WTC11 (cell line): ENCODE measurements around the gene MECP2. TPM values are rescaled to one million over a fixed set of nuclear protein-coding genes. Genes with fewer than 3 reads are reported as not detected.

Source experiments
- ATAC-seq: fragments of 200-7000 bp; cut with Tn5 transposase; 2 replicates; pipeline ENCODE4 v1.10.0; 2021; ENCODE audit warnings: mild to moderate bottlenecking, moderate library complexity
- CTCF ChIA-PET: fragments of 300-600 bp; sonication (Branson Sonifier 250); formaldehyde crosslinking; loops from one replicate; lab custom pipeline; 2021; ENCODE audit warnings: antibody characterized with exemption; lab: Charles Lee
- POLR2A ChIA-PET: fragments of 350-600 bp; sonication (Branson Sonifier 250); formaldehyde crosslinking; loops from one replicate; lab custom pipeline; 2021; ENCODE audit warnings: antibody characterized with exemption; lab: Charles Lee
- DNase-seq: peaks from one replicate; pipeline ENCODE4 v3.0.0; 2021; ENCODE audit warnings: low spot score
- H3K27ac Mint-ChIP-seq: 2 replicates; pipeline ENCODE4 v1.8.0; 2021; ENCODE audit warnings: mixed read lengths
- H3K27me3 Mint-ChIP-seq: 2 replicates; pipeline ENCODE4 v1.8.0; 2021; ENCODE audit warnings: low read depth, mild to moderate bottlenecking, moderate library complexity, mixed read lengths
- H3K36me3 Mint-ChIP-seq: 2 replicates; pipeline ENCODE4 v1.8.0; 2021; ENCODE audit warnings: mixed read lengths
- H3K4me1 Mint-ChIP-seq: 2 replicates; pipeline ENCODE4 v1.8.0; 2022; ENCODE audit warnings: mixed read lengths
- H3K4me3 Mint-ChIP-seq: 2 replicates; pipeline ENCODE4 v1.8.0; 2021; ENCODE audit warnings: mild to moderate bottlenecking, moderate library complexity, mixed read lengths
- H3K9me3 Mint-ChIP-seq: 2 replicates; pipeline ENCODE4 v1.8.0; 2021; ENCODE audit warnings: mixed read lengths
- ATF1 ChIP-seq: sonication (generic); formaldehyde crosslinking; IDR thresholded peaks from 2 replicates; pipeline ENCODE4 v1.8.1; 2023; ENCODE audit warnings: mild to moderate bottlenecking, moderate library complexity, missing genetic modification reagents
- CREM ChIP-seq: sonication (generic); formaldehyde crosslinking; IDR thresholded peaks from 2 replicates; pipeline ENCODE4 v1.8.1; 2022; ENCODE audit warnings: mild to moderate bottlenecking, missing genetic modification reagents, moderate library complexity
- E2F4 ChIP-seq: sonication (generic); formaldehyde crosslinking; IDR thresholded peaks from 2 replicates; pipeline ENCODE4 v1.8.1; 2022; ENCODE audit warnings: low read depth, mild to moderate bottlenecking, moderate library complexity, missing genetic modification reagents, borderline replicate concordance
- ELF4 ChIP-seq: sonication (generic); formaldehyde crosslinking; IDR thresholded peaks from 2 replicates; pipeline ENCODE4 v1.8.1; 2022; ENCODE audit warnings: low read depth, mild to moderate bottlenecking, moderate library complexity, missing genetic modification reagents
- NFYB ChIP-seq: sonication (generic); formaldehyde crosslinking; conservative IDR thresholded peaks from 2 replicates; pipeline ENCODE4 v1.8.0; 2022; ENCODE audit warnings: low read depth, missing genetic modification reagents
- NR1H2 ChIP-seq: sonication (generic); formaldehyde crosslinking; IDR thresholded peaks from 2 replicates; pipeline ENCODE4 v1.9.0; 2021; ENCODE audit warnings: mild to moderate bottlenecking, moderate library complexity, missing genetic modification reagents
- OVOL2 ChIP-seq: fragments of 250-450 bp; sonication (Bioruptor Pico); IDR thresholded peaks from 2 replicates; pipeline ENCODE4 v1.9.0; 2021; ENCODE audit warnings: mild to moderate bottlenecking, borderline replicate concordance
- RORB ChIP-seq: fragments of 250-450 bp; sonication (Bioruptor Pico); IDR thresholded peaks from 2 replicates; pipeline ENCODE4 v1.9.0; 2021; ENCODE audit warnings: mild to moderate bottlenecking
- TEAD1 ChIP-seq: sonication (generic); formaldehyde crosslinking; IDR thresholded peaks from 2 replicates; pipeline ENCODE4 v1.8.0; 2022; ENCODE audit warnings: mild to moderate bottlenecking, missing genetic modification reagents
- ZNF416 ChIP-seq: fragments of 250-450 bp; sonication (Bioruptor Pico); IDR thresholded peaks from 2 replicates; pipeline ENCODE4 v1.9.0; 2021; ENCODE audit warnings: mild to moderate bottlenecking, inconsistent platforms
- ZNF671 ChIP-seq: fragments of 250-450 bp; sonication (Bioruptor Pico); IDR thresholded peaks from 2 replicates; pipeline ENCODE4 v1.8.0; 2021; ENCODE audit warnings: mild to moderate bottlenecking
- total RNA-seq: library from RNA; stranded (reverse); gene quantifications from 3 replicates; pipeline ENCODE4 v1.2.3, GENCODE V29; 2021
- TF ChIP-seq, protein P1 (sequence below): fragments of 250-450 bp; sonication (Bioruptor Pico); IDR thresholded peaks from 2 replicates; pipeline ENCODE4 v1.9.0; 2021; ENCODE audit warnings: mild to moderate bottlenecking
- TF ChIP-seq, protein P2 (sequence below): sonication (generic); formaldehyde crosslinking; IDR thresholded peaks from 2 replicates; pipeline ENCODE4 v1.8.1; 2022; ENCODE audit warnings: low read depth, missing genetic modification reagents, borderline replicate concordance
- TF ChIP-seq, protein P3 (sequence below): fragments of 250-450 bp; sonication (Bioruptor Pico); IDR thresholded peaks from 2 replicates; pipeline ENCODE4 v1.9.0; 2021; ENCODE audit warnings: mild to moderate bottlenecking
- TF ChIP-seq, protein P4 (sequence below): sonication (generic); formaldehyde crosslinking; conservative IDR thresholded peaks from 2 replicates; pipeline ENCODE4 v1.8.1; 2022; ENCODE audit warnings: mild to moderate bottlenecking, missing genetic modification reagents
- TF ChIP-seq, protein P5 (sequence below): fragments of 200-600 bp; IDR thresholded peaks from 2 replicates; pipeline ENCODE4 v1.8.0; 2022; ENCODE audit warnings: antibody characterized with exemption
- TF ChIP-seq, protein P6 (sequence below): sonication (generic); formaldehyde crosslinking; IDR thresholded peaks from 2 replicates; pipeline ENCODE4 v1.8.1; 2023; ENCODE audit warnings: mild to moderate bottlenecking, missing genetic modification reagents, moderate library complexity

MECP2 gene
- total RNA-seq, 1 experiment from 2014 or later: 28.7 TPM

DNA sequence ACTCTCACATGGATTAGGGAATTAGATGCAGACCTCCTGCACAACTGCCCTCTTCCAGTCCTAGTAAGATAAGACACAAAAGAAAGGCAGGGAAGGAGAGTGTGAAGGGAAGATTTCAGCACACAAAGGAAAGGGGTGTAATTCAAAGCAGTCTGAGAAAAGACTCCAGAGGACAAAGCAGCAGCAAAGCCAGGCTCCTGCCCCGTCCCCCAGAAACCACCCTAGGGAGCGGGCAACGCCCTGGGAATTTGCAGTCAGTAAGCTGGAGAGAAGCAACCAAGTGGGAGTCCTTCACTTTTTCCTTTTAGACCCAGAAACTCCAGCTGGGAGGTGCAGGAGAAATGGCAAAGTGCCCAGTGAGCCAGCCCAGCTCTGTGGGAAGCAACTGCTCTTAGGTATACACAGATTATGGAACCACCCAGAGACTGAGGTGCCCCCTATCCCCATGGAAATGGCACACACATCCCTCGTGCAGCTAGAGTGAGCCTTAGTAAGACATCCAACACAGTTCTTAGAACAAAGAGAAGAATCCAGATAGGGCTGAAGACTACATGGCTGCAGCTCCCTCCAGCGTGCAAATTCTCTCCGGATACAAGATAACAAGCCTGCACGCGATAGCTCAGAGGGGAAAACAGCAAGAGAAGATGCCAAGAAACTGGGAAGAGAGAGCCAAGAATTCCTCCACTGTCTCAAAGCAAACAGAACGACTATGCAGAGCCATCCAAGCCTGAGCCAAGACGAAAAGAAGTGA, 51.3 kb downstream of the MECP2 start:
- TF ChIP-seq, protein P1, sequence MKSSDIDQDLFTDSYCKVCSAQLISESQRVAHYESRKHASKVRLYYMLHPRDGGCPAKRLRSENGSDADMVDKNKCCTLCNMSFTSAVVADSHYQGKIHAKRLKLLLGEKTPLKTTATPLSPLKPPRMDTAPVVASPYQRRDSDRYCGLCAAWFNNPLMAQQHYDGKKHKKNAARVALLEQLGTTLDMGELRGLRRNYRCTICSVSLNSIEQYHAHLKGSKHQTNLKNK: no peak
- TF ChIP-seq ZNF671 (CRISPR knock-in tag) (no peak), OVOL2 (no peak), ZNF416 (no peak), E2F4 (no peak), RORB (CRISPR knock-in tag) (no peak), ATF1 (CRISPR knock-in tag) (no peak), CREM (CRISPR knock-in tag) (no peak), NR1H2 (CRISPR knock-in tag) (no peak), NFYB (CRISPR knock-in tag) (no peak), ELF4 (CRISPR knock-in tag) (no peak), TEAD1 (CRISPR knock-in tag) (no peak)
- TF ChIP-seq, protein P2, sequence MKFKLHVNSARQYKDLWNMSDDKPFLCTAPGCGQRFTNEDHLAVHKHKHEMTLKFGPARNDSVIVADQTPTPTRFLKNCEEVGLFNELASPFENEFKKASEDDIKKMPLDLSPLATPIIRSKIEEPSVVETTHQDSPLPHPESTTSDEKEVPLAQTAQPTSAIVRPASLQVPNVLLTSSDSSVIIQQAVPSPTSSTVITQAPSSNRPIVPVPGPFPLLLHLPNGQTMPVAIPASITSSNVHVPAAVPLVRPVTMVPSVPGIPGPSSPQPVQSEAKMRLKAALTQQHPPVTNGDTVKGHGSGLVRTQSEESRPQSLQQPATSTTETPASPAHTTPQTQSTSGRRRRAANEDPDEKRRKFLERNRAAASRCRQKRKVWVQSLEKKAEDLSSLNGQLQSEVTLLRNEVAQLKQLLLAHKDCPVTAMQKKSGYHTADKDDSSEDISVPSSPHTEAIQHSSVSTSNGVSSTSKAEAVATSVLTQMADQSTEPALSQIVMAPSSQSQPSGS (CRISPR knock-in tag): no peak
- TF ChIP-seq, protein P3, sequence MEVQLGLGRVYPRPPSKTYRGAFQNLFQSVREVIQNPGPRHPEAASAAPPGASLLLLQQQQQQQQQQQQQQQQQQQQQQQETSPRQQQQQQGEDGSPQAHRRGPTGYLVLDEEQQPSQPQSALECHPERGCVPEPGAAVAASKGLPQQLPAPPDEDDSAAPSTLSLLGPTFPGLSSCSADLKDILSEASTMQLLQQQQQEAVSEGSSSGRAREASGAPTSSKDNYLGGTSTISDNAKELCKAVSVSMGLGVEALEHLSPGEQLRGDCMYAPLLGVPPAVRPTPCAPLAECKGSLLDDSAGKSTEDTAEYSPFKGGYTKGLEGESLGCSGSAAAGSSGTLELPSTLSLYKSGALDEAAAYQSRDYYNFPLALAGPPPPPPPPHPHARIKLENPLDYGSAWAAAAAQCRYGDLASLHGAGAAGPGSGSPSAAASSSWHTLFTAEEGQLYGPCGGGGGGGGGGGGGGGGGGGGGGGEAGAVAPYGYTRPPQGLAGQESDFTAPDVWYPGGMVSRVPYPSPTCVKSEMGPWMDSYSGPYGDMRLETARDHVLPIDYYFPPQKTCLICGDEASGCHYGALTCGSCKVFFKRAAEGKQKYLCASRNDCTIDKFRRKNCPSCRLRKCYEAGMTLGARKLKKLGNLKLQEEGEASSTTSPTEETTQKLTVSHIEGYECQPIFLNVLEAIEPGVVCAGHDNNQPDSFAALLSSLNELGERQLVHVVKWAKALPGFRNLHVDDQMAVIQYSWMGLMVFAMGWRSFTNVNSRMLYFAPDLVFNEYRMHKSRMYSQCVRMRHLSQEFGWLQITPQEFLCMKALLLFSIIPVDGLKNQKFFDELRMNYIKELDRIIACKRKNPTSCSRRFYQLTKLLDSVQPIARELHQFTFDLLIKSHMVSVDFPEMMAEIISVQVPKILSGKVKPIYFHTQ (CRISPR knock-in tag): no peak
- TF ChIP-seq, protein P4, sequence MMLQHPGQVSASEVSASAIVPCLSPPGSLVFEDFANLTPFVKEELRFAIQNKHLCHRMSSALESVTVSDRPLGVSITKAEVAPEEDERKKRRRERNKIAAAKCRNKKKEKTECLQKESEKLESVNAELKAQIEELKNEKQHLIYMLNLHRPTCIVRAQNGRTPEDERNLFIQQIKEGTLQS (CRISPR knock-in tag): no peak
- TF ChIP-seq, protein P5, sequence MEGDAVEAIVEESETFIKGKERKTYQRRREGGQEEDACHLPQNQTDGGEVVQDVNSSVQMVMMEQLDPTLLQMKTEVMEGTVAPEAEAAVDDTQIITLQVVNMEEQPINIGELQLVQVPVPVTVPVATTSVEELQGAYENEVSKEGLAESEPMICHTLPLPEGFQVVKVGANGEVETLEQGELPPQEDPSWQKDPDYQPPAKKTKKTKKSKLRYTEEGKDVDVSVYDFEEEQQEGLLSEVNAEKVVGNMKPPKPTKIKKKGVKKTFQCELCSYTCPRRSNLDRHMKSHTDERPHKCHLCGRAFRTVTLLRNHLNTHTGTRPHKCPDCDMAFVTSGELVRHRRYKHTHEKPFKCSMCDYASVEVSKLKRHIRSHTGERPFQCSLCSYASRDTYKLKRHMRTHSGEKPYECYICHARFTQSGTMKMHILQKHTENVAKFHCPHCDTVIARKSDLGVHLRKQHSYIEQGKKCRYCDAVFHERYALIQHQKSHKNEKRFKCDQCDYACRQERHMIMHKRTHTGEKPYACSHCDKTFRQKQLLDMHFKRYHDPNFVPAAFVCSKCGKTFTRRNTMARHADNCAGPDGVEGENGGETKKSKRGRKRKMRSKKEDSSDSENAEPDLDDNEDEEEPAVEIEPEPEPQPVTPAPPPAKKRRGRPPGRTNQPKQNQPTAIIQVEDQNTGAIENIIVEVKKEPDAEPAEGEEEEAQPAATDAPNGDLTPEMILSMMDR: no peak
- TF ChIP-seq, protein P6, sequence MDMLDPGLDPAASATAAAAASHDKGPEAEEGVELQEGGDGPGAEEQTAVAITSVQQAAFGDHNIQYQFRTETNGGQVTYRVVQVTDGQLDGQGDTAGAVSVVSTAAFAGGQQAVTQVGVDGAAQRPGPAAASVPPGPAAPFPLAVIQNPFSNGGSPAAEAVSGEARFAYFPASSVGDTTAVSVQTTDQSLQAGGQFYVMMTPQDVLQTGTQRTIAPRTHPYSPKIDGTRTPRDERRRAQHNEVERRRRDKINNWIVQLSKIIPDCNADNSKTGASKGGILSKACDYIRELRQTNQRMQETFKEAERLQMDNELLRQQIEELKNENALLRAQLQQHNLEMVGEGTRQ (CRISPR knock-in tag): no peak
- no peaks in the 10 kb centered on the region; the same call in 1 of the 2 replicates for H3K27me3 Mint-ChIP-seq
- H3K27ac Mint-ChIP-seq: peak overlapping the region; percentile 46
- POLR2A ChIA-PET: no interaction called here
- no peak for ATAC-seq
- H3K4me1 Mint-ChIP-seq: peaks cover 55% of the 10 kb centered on the region
- no peak overlapping the region for H3K4me3 Mint-ChIP-seq
- H3K36me3 Mint-ChIP-seq: peaks cover 11% of the 10 kb centered on the region; the same call in 1 of the 2 replicates
- no peak for DNase-seq
- CTCF ChIA-PET: interaction anchor here (2.5 kb wide), 1 partner anchor 33 kb away, joined by 14 read pairs; no protein-coding TSS in a partner anchor
- no peaks in the 10 kb centered on the region for H3K9me3 Mint-ChIP-seq
